SU-DHL-6 (cell line): ENCODE measurements around the gene MEX3D.

ENCODE experiments used
- CTCF ChIP-seq: fragments of 200-600 bp; sonication (generic); IDR thresholded peaks from one replicate; pipeline ENCODE4 v1.5.1; 2017; ENCODE audit warnings: antibody characterized with exemption, mild to moderate bottlenecking, low read length, moderate library complexity; ENCODE audit not compliant: insufficient read depth, poor library complexity, severe bottlenecking
- EZH2phosphoT487 ChIP-seq: fragments of 200-600 bp; sonication (generic), shearing (Covaris generic); conservative IDR thresholded peaks from 2 replicates; pipeline ENCODE4 v1.6.1; 2018; ENCODE audit warnings: mild to moderate bottlenecking, antibody characterized with exemption, low read length, moderate library complexity, mixed read lengths

GRCh38 chr19:1599460-1599846 is 31.3 kb upstream of the MEX3D start:
- TF ChIP-seq CTCF: no peak
- TF ChIP-seq EZH2phosphoT487: no peak
